Measurements from ENCODE around the gene KCNH3.
A peak's percentile ranks its signal among the peaks of the same experiment; 100 is the strongest.
"Not testable (repeated sequence)": the region's sequence is repeated elsewhere in the genome, so short reads cannot be mapped to it uniquely, and the experiment has no call there.

KCNH3 gene

GRCh38 chr12:49531745-49532144 is 7.1 kb upstream of the KCNH3 start:
- DNase-seq: no peak

- no peak for DNase-seq
Measured at GRCh38 chr12:49533331-49533730, 5.5 kb upstream of the KCNH3 start.

GRCh38 chr12:49534122-49534521 is 4.7 kb upstream of the KCNH3 start:
- DNase-seq: not testable (repeated sequence)

- DNase-seq: no peak
Measured at GRCh38 chr12:49534731-49535278, 4.0 kb upstream of the KCNH3 start.

GRCh38 chr12:49535921-49536525 is 2.8 kb upstream of the KCNH3 start:
- DNase-seq: no peak

- DNase-seq: no peak
Measured at GRCh38 chr12:49536526-49537071, 2.2 kb upstream of the KCNH3 start.

- DNase-seq: no peak
Measured at GRCh38 chr12:49537231-49537751, 1.5 kb upstream of the KCNH3 start.

GRCh38 chr12:49537752-49538509 is 899 bp upstream of the KCNH3 start:
- peak; percentile 53 for DNase-seq

GRCh38 chr12:49539406-49540228 is 787 bp downstream of the KCNH3 start:
- DNase-seq: no peak

- DNase-seq: peak; percentile 22
Measured at GRCh38 chr12:49540229-49541139, 1.7 kb downstream of the KCNH3 start.

- DNase-seq: peak; percentile 19
Measured at GRCh38 chr12:49541140-49541861, 2.5 kb downstream of the KCNH3 start.

GRCh38 chr12:49541911-49542505 is 3.2 kb downstream of the KCNH3 start:
- peak; percentile 24 for DNase-seq

GRCh38 chr12:49542592-49543160 is 3.8 kb downstream of the KCNH3 start:
- no peak for DNase-seq

- DNase-seq: no peak
Measured at GRCh38 chr12:49543221-49543913, 4.5 kb downstream of the KCNH3 start.

GRCh38 chr12:49543914-49544815 is 5.3 kb downstream of the KCNH3 start:
- DNase-seq: no peak

- no peak for DNase-seq
Measured at GRCh38 chr12:49545815-49546214, 7.0 kb downstream of the KCNH3 start.

GRCh38 chr12:49546481-49546880 is 7.7 kb downstream of the KCNH3 start:
- no peak for DNase-seq

- no peak for DNase-seq
Measured at GRCh38 chr12:49547090-49547690, 8.4 kb downstream of the KCNH3 start.

Measured in stimulated activated CD8-positive, alpha-beta memory T cell treated with anti-CD3 and anti-CD28 coated beads, Interleukin-4, amount 100 ng/mL, for 48 hours (primary cell).